Omental fat pad (tissue), 4 donors: Measurements from ENCODE around the gene APOBEC3F. TPM values are rescaled to one million over a fixed set of nuclear protein-coding genes. Genes with fewer than 3 reads are reported as not detected.

Experiments
- ATAC-seq: fragments of 150-250 bp; one replicate; pipeline ENCODE4 v1.9.1; 2016; ENCODE audit warnings: mild to moderate bottlenecking, moderate library complexity; ENCODE audit not compliant: low FRiP score
- DNase-seq: peaks from one replicate; pipeline ENCODE4 v3.0.0-alpha.2; 2019; ENCODE audit warnings: low spot score
- small RNA-seq: library from RNA; depleted of rRNA; stranded (forward); fragments of <200 nt; gene quantifications from one replicate; pipeline ENCODE3, GENCODE V24; 2016
- total RNA-seq, 4 donors: library from RNA; depleted of rRNA; stranded (reverse); fragments of >200 nt; gene quantifications; one replicate each; pipeline ENCODE4 v1.1.0, GENCODE V29; 2016
- TF ChIP-seq, protein P1 (sequence below), 3 donors: fragments of 450-650 bp; IDR thresholded peaks; one replicate each; pipeline ENCODE4 v1.5.1; 2016 to 2017; ENCODE audit warnings: antibody characterized with exemption in 3 of 3, mild to moderate bottlenecking in 3 of 3, moderate library complexity in 2 of 3

The APOBEC3F gene
- total RNA-seq, 4 donors from 2014 or later = 1.8 to 9.0 (median 2.6) TPM

- no peak for ATAC-seq
- TF ChIP-seq, protein P1, sequence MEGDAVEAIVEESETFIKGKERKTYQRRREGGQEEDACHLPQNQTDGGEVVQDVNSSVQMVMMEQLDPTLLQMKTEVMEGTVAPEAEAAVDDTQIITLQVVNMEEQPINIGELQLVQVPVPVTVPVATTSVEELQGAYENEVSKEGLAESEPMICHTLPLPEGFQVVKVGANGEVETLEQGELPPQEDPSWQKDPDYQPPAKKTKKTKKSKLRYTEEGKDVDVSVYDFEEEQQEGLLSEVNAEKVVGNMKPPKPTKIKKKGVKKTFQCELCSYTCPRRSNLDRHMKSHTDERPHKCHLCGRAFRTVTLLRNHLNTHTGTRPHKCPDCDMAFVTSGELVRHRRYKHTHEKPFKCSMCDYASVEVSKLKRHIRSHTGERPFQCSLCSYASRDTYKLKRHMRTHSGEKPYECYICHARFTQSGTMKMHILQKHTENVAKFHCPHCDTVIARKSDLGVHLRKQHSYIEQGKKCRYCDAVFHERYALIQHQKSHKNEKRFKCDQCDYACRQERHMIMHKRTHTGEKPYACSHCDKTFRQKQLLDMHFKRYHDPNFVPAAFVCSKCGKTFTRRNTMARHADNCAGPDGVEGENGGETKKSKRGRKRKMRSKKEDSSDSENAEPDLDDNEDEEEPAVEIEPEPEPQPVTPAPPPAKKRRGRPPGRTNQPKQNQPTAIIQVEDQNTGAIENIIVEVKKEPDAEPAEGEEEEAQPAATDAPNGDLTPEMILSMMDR (IDR thresholded peaks at IDR 0.05) = no peak
- no peak for DNase-seq
Measured at GRCh38 chr22:39101226-39101625, 60.6 kb downstream of the APOBEC3F start.

GRCh38 chr22:39103431-39103830, 62.8 kb downstream of the APOBEC3F start:
- no peak for ATAC-seq
- DNase-seq = no peak
- TF ChIP-seq, protein P1 (IDR thresholded peaks at IDR 0.05) = no peak

Small RNA genes lying within 50 kb of the gene (small RNA-seq; reads per million reads assigned to genes)
- not detected for gene AL022318.2

Other genes starting within 250 kb of the APOBEC3F start
- 10 to 100 TPM in 2 of 4 donors, 1 to 10 TPM in 2; 6.7 to 12.8 (median 9.4) TPM for gene DNAL4, start 246.7 kb upstream of the APOBEC3F start, total RNA-seq
- gene NPTXR, start 196.8 kb upstream of the APOBEC3F start, total RNA-seq = 1 to 10 TPM; 2.4 to 3.8 (median 3.0) TPM
- gene CBX6, start 168.6 kb upstream of the APOBEC3F start, total RNA-seq = 10 to 100 TPM; 27.4 to 59.6 (median 34.9) TPM
- 10 to 100 TPM in 1 of 4 donors, 1 to 10 TPM in 3; 2.7 to 47.4 (median 4.9) TPM for gene APOBEC3A, start 83.3 kb upstream of the APOBEC3F start, total RNA-seq
- 1 to 10 TPM in 2 of 4 donors, not detected in 2; 1.1 to 2.2 TPM for gene APOBEC3B, start 58.5 kb upstream of the APOBEC3F start, total RNA-seq
- gene APOBEC3C, start 26.6 kb upstream of the APOBEC3F start, total RNA-seq = 10 to 100 TPM in 1 of 4 donors, 1 to 10 TPM in 3; 5.8 to 11.0 (median 7.8) TPM
- 1 to 10 TPM in 2 of 4 donors, under 1 TPM in 2; 0.65 to 6.3 (median 1.1) TPM for gene APOBEC3D, start 19.7 kb upstream of the APOBEC3F start, total RNA-seq
- 10 to 100 TPM in 1 of 4 donors, 1 to 10 TPM in 3; 5.5 to 20.3 (median 6.7) TPM for gene APOBEC3G, start 36.4 kb downstream of the APOBEC3F start, total RNA-seq
- under 1 TPM in 2 of 4 donors, not detected in 2; 0.63 to 0.95 TPM for gene APOBEC3H, start 56.4 kb downstream of the APOBEC3F start, total RNA-seq
- gene CBX7, start 111.8 kb downstream of the APOBEC3F start, total RNA-seq = 10 to 100 TPM; 22.6 to 74.9 (median 30.8) TPM
- 10 to 100 TPM; 11.6 to 33.1 (median 14.6) TPM for gene PDGFB, start 204.1 kb downstream of the APOBEC3F start, total RNA-seq